GM19372 (cell line): ENCODE data around the gene AHI1.
"Not testable (repeated sequence)": the region's sequence is repeated elsewhere in the genome, so short reads cannot be mapped to it uniquely, and the experiment has no call there.

Experiments
- ATAC-seq: cut with Tn5 transposase; IDR thresholded peaks from one replicate; pipeline ENCODE4 v1.9.1; 2021; ENCODE audit warnings: mild to moderate bottlenecking, low read depth, moderate library complexity; ENCODE audit not compliant: unreplicated experiment

The AHI1 gene

GRCh38 chr6:135246412-135247012 is 251.0 kb downstream of the AHI1 start:
- ATAC-seq = not testable (repeated sequence)

GRCh38 chr6:135244805-135245204 is 252.7 kb downstream of the AHI1 start:
- ATAC-seq = no peak

GRCh38 chr6:135243871-135244796 is 253.4 kb downstream of the AHI1 start:
- no peak for ATAC-seq

DNA sequence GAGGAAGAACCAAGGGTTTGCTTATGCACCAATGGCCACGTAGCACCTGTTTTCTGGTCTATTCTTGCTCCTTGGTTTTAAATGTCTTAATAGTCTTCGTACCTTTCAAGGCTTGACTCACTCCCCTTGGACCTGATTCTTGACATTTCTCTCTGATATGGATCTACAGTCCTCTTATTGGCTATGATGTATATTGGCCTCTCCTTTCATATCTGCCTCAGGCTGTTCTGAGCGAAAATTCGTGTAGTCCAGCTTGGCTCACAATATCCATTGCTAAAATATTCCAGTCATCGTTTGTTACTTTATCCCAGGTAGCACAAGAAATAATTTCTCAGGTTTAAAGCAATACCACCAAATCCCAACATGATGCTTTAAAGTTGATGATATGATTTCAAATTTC is 256.8 kb downstream of the AHI1 start:
- no peak for ATAC-seq

DNA sequence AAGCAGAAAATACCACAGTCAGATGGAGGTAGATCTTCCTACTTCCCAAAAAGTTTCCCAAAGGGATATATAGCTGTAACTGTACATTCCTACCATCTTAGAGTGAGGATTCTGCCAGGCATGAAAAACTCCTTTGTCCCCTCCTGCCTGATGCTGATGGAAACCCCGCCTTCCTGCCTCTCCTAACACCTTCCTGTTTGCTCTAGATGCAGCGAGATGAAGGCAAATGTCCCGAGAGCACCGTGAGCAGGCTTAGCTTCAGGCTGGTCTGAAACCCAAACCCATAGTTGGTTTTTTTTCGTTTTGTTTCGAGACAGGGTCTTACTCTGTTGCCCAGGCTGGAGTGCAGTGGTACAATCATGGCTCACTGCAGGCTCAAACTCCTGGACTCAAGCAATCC is 260.8 kb downstream of the AHI1 start:
- no peak for ATAC-seq

- ATAC-seq = no peak
Observed at GRCh38 chr6:135236319-135236718, 261.2 kb downstream of the AHI1 start.

DNA sequence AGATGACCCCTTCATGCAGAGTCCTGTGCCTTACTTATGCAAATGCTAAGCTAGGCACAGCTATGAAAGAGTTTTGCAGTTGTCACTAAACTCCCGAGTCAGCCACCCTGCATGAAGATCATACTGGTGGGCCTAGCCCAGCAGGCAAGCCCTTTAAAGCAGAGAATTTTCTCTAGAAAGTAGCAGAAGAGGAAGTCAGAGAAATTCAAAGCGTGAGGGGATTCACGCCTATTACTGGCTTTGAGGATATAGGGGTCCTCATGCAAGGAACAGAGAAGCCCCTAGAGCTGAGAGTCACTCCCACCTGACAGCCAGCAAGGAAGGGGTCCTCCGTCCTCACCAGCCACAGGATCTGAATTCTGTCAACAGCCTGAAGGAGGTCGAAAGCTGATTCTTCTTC is 261.8 kb downstream of the AHI1 start:
- no peak for ATAC-seq

GRCh38 chr6:135234492-135234780 is 263.1 kb downstream of the AHI1 start:
- peak; percentile 13 for ATAC-seq

DNA sequence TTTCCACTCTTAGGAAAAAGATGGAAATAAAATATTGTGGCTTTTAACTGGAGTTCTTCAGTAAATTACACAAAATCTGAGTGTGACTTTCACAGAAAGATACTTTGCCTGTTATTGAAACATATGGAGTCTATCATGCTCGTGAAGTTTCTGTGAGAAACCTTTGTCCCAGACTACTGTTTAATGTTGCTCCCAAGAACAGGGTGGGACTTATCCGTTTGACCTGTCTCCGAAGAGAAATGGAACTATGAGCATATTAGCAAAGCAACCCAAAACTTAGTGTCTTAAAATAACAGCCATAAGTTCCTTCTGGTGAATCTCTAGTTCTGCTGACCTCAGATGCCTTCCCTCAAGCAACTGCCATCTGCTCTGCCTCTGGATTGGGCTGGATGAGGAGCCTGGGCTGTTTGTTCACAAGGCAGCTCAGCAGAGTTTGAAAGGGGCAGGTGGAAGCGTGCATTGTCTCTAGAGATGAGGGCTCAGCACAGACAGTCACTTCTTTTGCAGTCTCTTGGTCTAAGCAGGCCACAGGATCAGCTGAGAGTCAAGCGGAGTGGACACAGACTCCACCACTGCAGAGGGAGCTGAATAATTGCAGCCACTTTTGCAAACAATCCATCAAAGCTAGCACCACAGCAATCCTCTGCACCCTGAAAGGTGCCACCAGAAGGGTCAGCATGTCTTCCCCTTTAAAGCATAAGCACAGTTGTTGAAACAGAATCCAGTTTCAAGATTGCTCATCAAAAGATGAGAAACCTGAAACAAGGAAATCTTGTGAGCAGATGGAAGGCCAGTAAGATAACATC is 263.7 kb downstream of the AHI1 start:
- ATAC-seq = peak; percentile 65
